ENCODE data around the gene ATOH1.

ATOH1 gene

GRCh38 chr4:93839704-93840103 lies 11.2 kb downstream of the ATOH1 start:
- DNase-seq: no peak

GRCh38 chr4:93841803-93842345 lies 13.3 kb downstream of the ATOH1 start:
- no peak for DNase-seq

- DNase-seq: no peak
These were observed 14.2 kb downstream of the ATOH1 start for GRCh38 chr4:93842601-93843252.

GRCh38 chr4:93843772-93844171 lies 15.2 kb downstream of the ATOH1 start:
- DNase-seq: no peak

- no peak for DNase-seq
These were observed 24.1 kb downstream of the ATOH1 start for GRCh38 chr4:93852680-93853079.

- no peak for DNase-seq
These were observed 27.4 kb downstream of the ATOH1 start for GRCh38 chr4:93855926-93856325.

GRCh38 chr4:93865650-93866049 lies 37.1 kb downstream of the ATOH1 start:
- DNase-seq: no peak

- DNase-seq: no peak
These were observed 39.0 kb downstream of the ATOH1 start for GRCh38 chr4:93867416-93868001.

- no peak for DNase-seq
These were observed 42.4 kb downstream of the ATOH1 start for GRCh38 chr4:93870876-93871458.

- DNase-seq: no peak
These were observed 48.2 kb downstream of the ATOH1 start for GRCh38 chr4:93876754-93877153.

- DNase-seq: no peak
These were observed 50.0 kb downstream of the ATOH1 start for GRCh38 chr4:93878566-93878965.

GRCh38 chr4:93879919-93880318 lies 51.4 kb downstream of the ATOH1 start:
- no peak for DNase-seq
